ENCODE measurements around the gene IMMP2L. TPM values are rescaled to one million over a fixed set of nuclear protein-coding genes. Genes with fewer than 3 reads are reported as not detected.

Gene IMMP2L
- total and polyA plus RNA-seq, 3 experiments from 2014 or later, result 13.7 to 23.5 (median 18.0) TPM

DNA sequence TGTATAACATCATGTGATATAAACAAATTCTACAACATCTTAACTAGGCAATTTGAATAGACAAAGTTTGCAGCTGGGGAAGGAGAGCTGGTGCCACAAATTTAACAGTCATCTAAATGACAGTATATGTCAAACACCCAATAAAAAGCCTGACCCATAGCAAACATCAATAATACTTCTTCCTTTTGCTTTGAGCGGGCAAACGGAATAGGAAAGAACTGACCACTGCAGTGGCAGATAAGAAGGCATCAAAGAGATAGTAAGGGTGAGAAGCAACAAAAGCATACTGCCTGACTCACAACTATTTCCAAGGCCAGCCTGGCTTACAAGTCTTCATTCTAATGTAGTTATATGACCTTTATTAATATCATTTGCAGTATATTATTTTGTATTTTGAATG lies 371.5 kb downstream of the IMMP2L start:
- no peak overlapping the region for H3K27ac Mint-ChIP-seq
- no peak overlapping the region for H3K27ac ChIP-seq (ENCODE audit: low read depth, low read length)
- DNase-seq, result no peak
- no peak overlapping the region for H3K4me3 Mint-ChIP-seq
- H3K4me3 ChIP-seq (ENCODE audit: low read length), result no peak overlapping the region
- ChIA-PET POLR2A (no interaction called here), CTCF (no interaction called here)
- no peaks in the 10 kb centered on the region for H3K27me3 ChIP-seq (ENCODE audit: insufficient read depth, low read length, poor library complexity, severe bottlenecking)
- no peaks in the 10 kb centered on the region for H3K4me1 ChIP-seq (ENCODE audit: insufficient read depth, low read length)
- no peaks in the 10 kb centered on the region for H3K27me3 Mint-ChIP-seq
- H3K4me1 Mint-ChIP-seq, result no peaks in the 10 kb centered on the region
- H3K9me3 Mint-ChIP-seq, result peaks cover 2 to 12% (median 8%) of the 10 kb centered on the region in 5 donors
- peaks cover 0 to 29% (median 7%) of the 10 kb centered on the region in 3 donors for H3K36me3 Mint-ChIP-seq
- no peaks in the 10 kb centered on the region for H3K9me3 ChIP-seq (ENCODE audit: low read length)
- no peaks in the 10 kb centered on the region for H3K36me3 ChIP-seq (ENCODE audit: insufficient read depth, low read length)

DNA sequence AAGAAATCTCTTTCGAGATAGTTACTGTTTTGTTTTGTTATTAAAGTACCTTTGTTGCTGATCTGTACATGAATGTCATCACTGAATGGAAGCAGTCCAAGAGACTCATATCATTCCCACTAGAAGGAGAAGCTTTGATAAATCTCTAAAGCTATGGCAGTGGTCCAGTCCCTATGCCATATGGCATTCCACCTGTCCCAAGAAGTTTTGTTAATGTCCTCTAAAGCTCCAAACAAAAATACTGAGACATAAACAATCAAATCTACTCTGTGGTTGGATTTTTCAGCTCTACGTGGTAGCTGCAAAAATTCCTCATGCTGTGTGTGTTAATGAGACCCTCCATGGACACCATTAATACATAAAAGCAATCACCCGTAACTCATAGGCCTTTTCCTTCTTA lies 377.3 kb downstream of the IMMP2L start:
- POLR2A ChIA-PET, result no interaction called here
- DNase-seq, result no peak
- Histone ChIP-seq H3K27me3 (ENCODE audit: insufficient read depth, low read length, poor library complexity, severe bottlenecking) (no peaks in the 10 kb centered on the region), H3K27ac (ENCODE audit: low read depth, low read length) (no peak overlapping the region), H3K4me1 (ENCODE audit: insufficient read depth, low read length) (no peaks in the 10 kb centered on the region), H3K36me3 (ENCODE audit: insufficient read depth, low read length) (no peaks in the 10 kb centered on the region), H3K9me3 (ENCODE audit: low read length) (no peaks in the 10 kb centered on the region), H3K4me3 (ENCODE audit: low read length) (no peak overlapping the region)
- Mint-ChIP-seq H3K36me3 (peaks cover 2 to 22% (median 4%) of the 10 kb centered on the region in 3 donors), H3K4me1 (no peaks in the 10 kb centered on the region), H3K27ac (no peak overlapping the region), H3K9me3 (peaks cover 2 to 10% (median 8%) of the 10 kb centered on the region in 5 donors), H3K27me3 (no peaks in the 10 kb centered on the region), H3K4me3 (no peak overlapping the region)
- CTCF ChIA-PET, result no interaction called here

DNA sequence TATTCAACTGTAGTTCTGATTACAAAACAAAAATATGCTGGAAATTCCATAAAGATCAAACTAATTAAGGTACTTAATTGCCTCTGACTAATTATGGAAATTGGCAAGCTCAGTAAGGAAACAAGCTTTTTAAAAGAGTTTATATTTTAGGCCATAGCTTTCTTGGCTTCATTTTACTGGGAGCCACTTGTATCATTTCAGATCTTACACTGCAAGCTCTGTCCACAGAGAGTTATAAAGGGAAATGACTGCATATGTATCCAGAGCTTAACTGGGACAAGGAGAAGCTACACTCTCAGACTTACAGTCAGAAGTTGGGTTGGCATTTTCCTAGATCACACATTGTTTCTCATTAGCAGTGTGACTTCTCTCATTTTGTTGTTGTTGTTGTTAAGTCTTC lies 379.0 kb downstream of the IMMP2L start:
- DNase-seq, result no peak
- Mint-ChIP-seq H3K9me3 (peaks cover 0 to 3% (median under 1%) of the 10 kb centered on the region in 5 donors), H3K36me3 (peaks cover 2 to 18% (median 7%) of the 10 kb centered on the region in 3 donors), H3K27ac (no peak overlapping the region), H3K4me1 (no peaks in the 10 kb centered on the region), H3K27me3 (no peaks in the 10 kb centered on the region), H3K4me3 (no peak overlapping the region)
- H3K27me3 ChIP-seq (ENCODE audit: insufficient read depth, low read length, poor library complexity, severe bottlenecking), result no peaks in the 10 kb centered on the region
- POLR2A ChIA-PET, result no interaction called here
- no peak overlapping the region for H3K27ac ChIP-seq (ENCODE audit: low read depth, low read length)
- no peaks in the 10 kb centered on the region for H3K9me3 ChIP-seq (ENCODE audit: low read length)
- CTCF ChIA-PET, result no interaction called here
- H3K4me3 ChIP-seq (ENCODE audit: low read length), result no peak overlapping the region
- no peaks in the 10 kb centered on the region for H3K36me3 ChIP-seq (ENCODE audit: insufficient read depth, low read length)
- H3K4me1 ChIP-seq (ENCODE audit: insufficient read depth, low read length), result no peaks in the 10 kb centered on the region

DNA sequence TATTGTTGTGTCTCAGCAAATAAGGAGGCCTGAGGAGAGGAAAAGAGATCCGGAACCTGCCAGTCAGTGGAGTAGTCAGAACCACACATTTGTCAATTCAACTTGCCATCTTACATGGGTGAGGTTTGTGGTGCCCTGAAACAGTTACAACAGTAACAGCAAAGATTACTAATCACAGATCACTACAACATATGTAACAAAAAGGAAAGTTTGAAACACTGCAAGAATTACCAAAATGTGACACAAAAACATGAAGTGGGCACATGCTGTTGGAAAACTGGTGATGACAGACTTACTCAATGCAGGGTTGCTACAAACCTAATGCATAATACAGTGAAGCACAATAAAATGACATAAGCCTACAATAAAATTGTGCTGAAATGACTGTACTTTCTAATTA lies 382.0 kb downstream of the IMMP2L start:
- Histone ChIP-seq H3K4me3 (ENCODE audit: low read length) (no peak overlapping the region), H3K27me3 (ENCODE audit: insufficient read depth, low read length, poor library complexity, severe bottlenecking) (no peaks in the 10 kb centered on the region), H3K4me1 (ENCODE audit: insufficient read depth, low read length) (no peaks in the 10 kb centered on the region), H3K36me3 (ENCODE audit: insufficient read depth, low read length) (no peaks in the 10 kb centered on the region), H3K27ac (ENCODE audit: low read depth, low read length) (no peak overlapping the region), H3K9me3 (ENCODE audit: low read length) (no peaks in the 10 kb centered on the region)
- Mint-ChIP-seq H3K4me1 (peaks cover 6 to 11% (median 11%) of the 10 kb centered on the region in 3 donors), H3K36me3 (peaks cover 2 to 10% (median 4%) of the 10 kb centered on the region in 3 donors), H3K27ac (no peak overlapping the region), H3K9me3 (no peaks in the 10 kb centered on the region), H3K27me3 (no peaks in the 10 kb centered on the region), H3K4me3 (no peak overlapping the region)
- ChIA-PET CTCF (no interaction called here), POLR2A (no interaction called here)
- no peak for DNase-seq

DNA sequence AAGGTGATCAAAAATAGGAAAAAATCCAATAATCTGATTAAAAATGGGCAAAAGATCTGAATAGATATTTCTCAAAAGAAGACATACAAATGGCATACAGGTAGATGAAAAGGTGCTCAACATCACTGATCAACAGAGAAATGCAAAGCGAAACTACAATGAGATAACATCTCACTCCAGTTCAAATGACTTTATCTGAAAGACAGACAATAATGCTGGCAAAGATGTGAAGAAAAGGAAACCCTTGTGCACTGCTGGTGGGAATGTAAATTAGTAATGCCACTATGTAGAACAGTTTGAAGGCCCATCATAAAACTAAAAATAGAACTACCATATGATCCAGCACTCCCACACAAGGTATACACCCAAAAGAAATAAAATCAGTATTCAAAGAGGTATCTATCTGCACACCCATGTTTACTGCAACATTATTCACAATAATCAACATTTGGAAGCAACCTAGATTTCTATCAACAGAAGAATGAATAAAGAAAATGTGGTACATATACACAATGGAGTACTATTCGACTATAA lies 386.3 kb downstream of the IMMP2L start:
- ChIA-PET POLR2A (no interaction called here), CTCF (no interaction called here)
- Histone ChIP-seq H3K4me1 (ENCODE audit: insufficient read depth, low read length) (no peaks in the 10 kb centered on the region), H3K4me3 (ENCODE audit: low read length) (no peak overlapping the region), H3K27me3 (ENCODE audit: insufficient read depth, low read length, poor library complexity, severe bottlenecking) (no peaks in the 10 kb centered on the region), H3K9me3 (ENCODE audit: low read length) (no peaks in the 10 kb centered on the region), H3K27ac (ENCODE audit: low read depth, low read length) (no peak overlapping the region), H3K36me3 (ENCODE audit: insufficient read depth, low read length) (no peaks in the 10 kb centered on the region)
- Mint-ChIP-seq H3K4me1 (peaks cover 6 to 11% (median 11%) of the 10 kb centered on the region in 3 donors), H3K9me3 (no peaks in the 10 kb centered on the region), H3K36me3 (peaks cover 2 to 10% (median 4%) of the 10 kb centered on the region in 3 donors), H3K27me3 (no peaks in the 10 kb centered on the region), H3K27ac (peak overlapping the region in 1 of 8 donors; percentile 13), H3K4me3 (no peak overlapping the region)
- DNase-seq, result no peak

DNA sequence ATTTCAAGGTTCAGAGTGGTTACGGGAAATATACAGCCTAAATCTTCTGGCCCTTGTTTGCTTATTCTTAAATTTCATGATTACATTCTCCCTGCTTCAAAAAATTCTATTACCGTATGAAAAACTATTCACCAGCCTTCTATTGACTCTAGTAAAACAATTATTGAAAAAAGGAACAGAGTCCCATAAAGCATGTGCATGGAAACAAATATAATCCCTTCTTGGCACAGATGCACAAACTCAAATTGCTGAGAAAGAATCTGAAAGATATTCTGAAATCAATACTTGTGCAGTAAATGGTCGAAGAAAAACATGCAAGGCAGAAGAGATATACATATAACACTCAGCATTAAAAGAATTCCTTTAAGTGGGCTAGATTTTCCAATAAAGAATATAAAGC lies 387.8 kb downstream of the IMMP2L start:
- POLR2A ChIA-PET, result no interaction called here
- Mint-ChIP-seq H3K4me3 (no peak overlapping the region), H3K27me3 (no peaks in the 10 kb centered on the region), H3K27ac (no peak overlapping the region), H3K4me1 (peaks cover 6 to 11% (median 11%) of the 10 kb centered on the region in 3 donors), H3K36me3 (peaks cover 0 to 6% (median 4%) of the 10 kb centered on the region in 3 donors), H3K9me3 (no peaks in the 10 kb centered on the region)
- Histone ChIP-seq H3K4me1 (ENCODE audit: insufficient read depth, low read length) (no peaks in the 10 kb centered on the region), H3K4me3 (ENCODE audit: low read length) (no peak overlapping the region), H3K9me3 (ENCODE audit: low read length) (no peaks in the 10 kb centered on the region), H3K27ac (ENCODE audit: low read depth, low read length) (no peak overlapping the region), H3K36me3 (ENCODE audit: insufficient read depth, low read length) (no peaks in the 10 kb centered on the region), H3K27me3 (ENCODE audit: insufficient read depth, low read length, poor library complexity, severe bottlenecking) (no peaks in the 10 kb centered on the region)
- CTCF ChIA-PET, result no interaction called here
- no peak for DNase-seq

DNA sequence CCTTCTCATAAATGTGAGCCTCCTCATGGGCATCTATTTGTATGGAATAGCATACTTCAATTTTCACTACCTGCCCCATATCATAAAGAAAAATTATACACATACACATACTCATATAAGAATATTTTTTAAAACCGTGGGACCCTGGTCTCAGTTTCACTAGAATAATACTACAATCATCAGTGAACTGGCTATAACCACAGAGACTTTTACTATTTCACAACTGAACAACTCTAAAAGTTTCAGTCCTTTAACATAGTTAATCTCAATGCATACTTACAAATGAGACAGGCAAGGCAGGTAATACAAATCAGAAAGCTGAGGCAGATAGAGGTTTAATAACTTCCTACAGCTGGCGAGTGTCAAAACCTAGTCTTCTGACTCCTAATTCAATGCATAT lies 388.3 kb downstream of the IMMP2L start:
- H3K4me3 Mint-ChIP-seq, result no peak overlapping the region
- no peaks in the 10 kb centered on the region for H3K27me3 Mint-ChIP-seq
- Histone ChIP-seq H3K4me3 (ENCODE audit: low read length) (no peak overlapping the region), H3K4me1 (ENCODE audit: insufficient read depth, low read length) (no peaks in the 10 kb centered on the region), H3K27me3 (ENCODE audit: insufficient read depth, low read length, poor library complexity, severe bottlenecking) (no peaks in the 10 kb centered on the region), H3K36me3 (ENCODE audit: insufficient read depth, low read length) (no peaks in the 10 kb centered on the region), H3K27ac (ENCODE audit: low read depth, low read length) (no peak overlapping the region), H3K9me3 (ENCODE audit: low read length) (no peaks in the 10 kb centered on the region)
- POLR2A ChIA-PET, result no interaction called here
- peaks cover 6 to 11% (median 11%) of the 10 kb centered on the region in 3 donors for H3K4me1 Mint-ChIP-seq
- DNase-seq, result no peak
- H3K9me3 Mint-ChIP-seq, result no peaks in the 10 kb centered on the region
- CTCF ChIA-PET, result no interaction called here
- H3K36me3 Mint-ChIP-seq, result peaks cover 0 to 9% (median 4%) of the 10 kb centered on the region in 3 donors
- H3K27ac Mint-ChIP-seq, result no peak overlapping the region

DNA sequence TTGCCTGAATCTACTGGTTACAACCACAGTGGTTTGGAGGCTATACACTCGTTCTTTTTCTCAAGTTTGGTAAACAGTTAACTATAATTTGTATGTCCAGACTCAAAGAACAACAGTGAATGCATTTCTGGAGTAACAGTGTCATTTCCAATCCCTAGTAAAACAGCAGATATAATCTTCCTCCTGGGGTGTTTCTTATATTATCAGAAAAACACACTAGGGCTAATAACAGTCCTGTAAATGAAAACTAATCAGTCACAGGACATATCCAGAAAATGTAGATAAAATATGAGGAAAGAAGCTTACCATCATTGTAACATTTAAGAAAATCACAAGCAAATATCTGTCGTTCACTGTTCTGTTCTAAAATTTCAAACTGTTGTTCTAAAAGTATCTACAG lies 388.8 kb downstream of the IMMP2L start:
- Histone ChIP-seq H3K27ac (ENCODE audit: low read depth, low read length) (no peak overlapping the region), H3K27me3 (ENCODE audit: insufficient read depth, low read length, poor library complexity, severe bottlenecking) (no peaks in the 10 kb centered on the region), H3K36me3 (ENCODE audit: insufficient read depth, low read length) (no peaks in the 10 kb centered on the region), H3K4me1 (ENCODE audit: insufficient read depth, low read length) (no peaks in the 10 kb centered on the region), H3K4me3 (ENCODE audit: low read length) (no peak overlapping the region), H3K9me3 (ENCODE audit: low read length) (no peaks in the 10 kb centered on the region)
- POLR2A ChIA-PET, result no interaction called here
- Mint-ChIP-seq H3K9me3 (no peaks in the 10 kb centered on the region), H3K4me3 (no peak overlapping the region), H3K27ac (no peak overlapping the region), H3K27me3 (no peaks in the 10 kb centered on the region), H3K36me3 (peaks cover 0 to 5% (median under 1%) of the 10 kb centered on the region in 3 donors), H3K4me1 (peaks cover 6 to 11% (median 11%) of the 10 kb centered on the region in 3 donors)
- DNase-seq, result no peak
- CTCF ChIA-PET, result no interaction called here
